Adrenal gland (tissue), 5 donors: ENCODE measurements around the gene IL36B.

Experiments used
- POLR2A ChIP-seq, 2 donors: fragments of 450-650 bp; IDR thresholded peaks; one replicate each; pipeline ENCODE4 v1.6.1; 2017; ENCODE audit warnings: antibody characterized with exemption in 2 of 2, mild to moderate bottlenecking in 2 of 2, moderate library complexity in 1 of 2
- TF ChIP-seq, protein P1 (sequence below), 6 experiments: fragments of 450-650 bp in 4 of 6; fragments of 200-600 bp in 2 of 6; sonication (generic) in 1 of 6; IDR thresholded peaks; 1 replicate in 5 of 6; 2 replicates in 1 of 6; pipeline versions ENCODE4 v1.5.1 to v1.8.0; 2016 to 2021; ENCODE audit warnings: antibody characterized with exemption in 6 of 6, mild to moderate bottlenecking in 2 of 6, moderate library complexity in 1 of 6
- donor health status: DM: no; HTN: no; CAD: no.

- TF ChIP-seq, protein P1, sequence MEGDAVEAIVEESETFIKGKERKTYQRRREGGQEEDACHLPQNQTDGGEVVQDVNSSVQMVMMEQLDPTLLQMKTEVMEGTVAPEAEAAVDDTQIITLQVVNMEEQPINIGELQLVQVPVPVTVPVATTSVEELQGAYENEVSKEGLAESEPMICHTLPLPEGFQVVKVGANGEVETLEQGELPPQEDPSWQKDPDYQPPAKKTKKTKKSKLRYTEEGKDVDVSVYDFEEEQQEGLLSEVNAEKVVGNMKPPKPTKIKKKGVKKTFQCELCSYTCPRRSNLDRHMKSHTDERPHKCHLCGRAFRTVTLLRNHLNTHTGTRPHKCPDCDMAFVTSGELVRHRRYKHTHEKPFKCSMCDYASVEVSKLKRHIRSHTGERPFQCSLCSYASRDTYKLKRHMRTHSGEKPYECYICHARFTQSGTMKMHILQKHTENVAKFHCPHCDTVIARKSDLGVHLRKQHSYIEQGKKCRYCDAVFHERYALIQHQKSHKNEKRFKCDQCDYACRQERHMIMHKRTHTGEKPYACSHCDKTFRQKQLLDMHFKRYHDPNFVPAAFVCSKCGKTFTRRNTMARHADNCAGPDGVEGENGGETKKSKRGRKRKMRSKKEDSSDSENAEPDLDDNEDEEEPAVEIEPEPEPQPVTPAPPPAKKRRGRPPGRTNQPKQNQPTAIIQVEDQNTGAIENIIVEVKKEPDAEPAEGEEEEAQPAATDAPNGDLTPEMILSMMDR (IDR thresholded peaks at IDR 0.05), result no peak
- TF ChIP-seq POLR2A (IDR thresholded peaks at IDR 0.05), result no peak
These were observed 6.2 kb downstream of the IL36B start for GRCh38 chr2:113046465-113046864.
